ENCODE data around the gene IFNG-AS1.

Gene IFNG-AS1

DNA sequence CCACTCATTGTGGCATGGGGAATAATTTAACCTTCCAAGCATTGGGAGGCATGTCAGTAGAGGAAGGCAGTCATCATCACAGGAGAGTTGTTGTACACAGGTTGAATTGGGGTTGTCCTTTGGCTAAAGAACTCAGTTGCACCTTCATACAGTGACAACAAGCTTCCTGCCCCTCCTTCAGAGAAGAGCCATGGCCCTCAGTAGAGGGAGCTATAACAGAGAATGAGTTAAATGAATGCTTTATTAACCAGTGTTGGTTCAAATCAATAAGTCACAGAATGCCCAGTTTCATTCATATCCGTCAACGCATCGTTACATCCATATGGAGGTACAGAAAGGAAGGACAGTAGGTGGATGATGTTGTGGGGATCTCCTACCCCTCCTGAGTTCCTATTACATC is 4.8 kb downstream of the IFNG-AS1 start:
- Mint-ChIP-seq H3K4me3 (no peak overlapping the region), H3K9me3 (no peaks in the 10 kb centered on the region), H3K36me3 (ENCODE audit: low read depth) (no peaks in the 10 kb centered on the region), H3K27ac (no peak overlapping the region), H3K4me1 (no peaks in the 10 kb centered on the region), H3K27me3 (ENCODE audit: low read depth) (no peaks in the 10 kb centered on the region)
- TF ChIP-seq, protein P1, sequence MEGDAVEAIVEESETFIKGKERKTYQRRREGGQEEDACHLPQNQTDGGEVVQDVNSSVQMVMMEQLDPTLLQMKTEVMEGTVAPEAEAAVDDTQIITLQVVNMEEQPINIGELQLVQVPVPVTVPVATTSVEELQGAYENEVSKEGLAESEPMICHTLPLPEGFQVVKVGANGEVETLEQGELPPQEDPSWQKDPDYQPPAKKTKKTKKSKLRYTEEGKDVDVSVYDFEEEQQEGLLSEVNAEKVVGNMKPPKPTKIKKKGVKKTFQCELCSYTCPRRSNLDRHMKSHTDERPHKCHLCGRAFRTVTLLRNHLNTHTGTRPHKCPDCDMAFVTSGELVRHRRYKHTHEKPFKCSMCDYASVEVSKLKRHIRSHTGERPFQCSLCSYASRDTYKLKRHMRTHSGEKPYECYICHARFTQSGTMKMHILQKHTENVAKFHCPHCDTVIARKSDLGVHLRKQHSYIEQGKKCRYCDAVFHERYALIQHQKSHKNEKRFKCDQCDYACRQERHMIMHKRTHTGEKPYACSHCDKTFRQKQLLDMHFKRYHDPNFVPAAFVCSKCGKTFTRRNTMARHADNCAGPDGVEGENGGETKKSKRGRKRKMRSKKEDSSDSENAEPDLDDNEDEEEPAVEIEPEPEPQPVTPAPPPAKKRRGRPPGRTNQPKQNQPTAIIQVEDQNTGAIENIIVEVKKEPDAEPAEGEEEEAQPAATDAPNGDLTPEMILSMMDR (IDR thresholded peaks at IDR 0.05; ENCODE audit: unreplicated experiment in 3 of 3): no peak

DNA sequence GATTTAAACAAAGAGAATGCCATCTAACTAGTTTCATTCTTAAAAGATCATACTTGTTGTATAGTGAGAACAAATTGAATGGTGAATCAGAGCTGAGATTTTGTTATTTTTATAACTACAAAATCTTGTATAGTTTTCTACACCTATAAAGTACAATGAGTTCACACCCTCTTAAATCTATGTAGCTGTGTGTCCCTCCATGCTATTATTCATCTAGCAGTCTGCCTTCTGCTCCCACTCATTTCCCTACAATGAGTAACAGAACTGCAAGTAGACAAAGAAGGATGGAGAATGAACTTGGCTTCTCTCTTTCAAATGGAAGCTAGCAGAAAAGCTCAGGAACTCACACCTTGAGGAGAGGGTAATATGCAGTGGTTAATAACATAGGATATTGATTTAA is 7.1 kb downstream of the IFNG-AS1 start:
- TF ChIP-seq, protein P1 (IDR thresholded peaks at IDR 0.05; ENCODE audit: unreplicated experiment in 3 of 3): no peak
- Mint-ChIP-seq H3K27ac (no peak overlapping the region), H3K4me3 (no peak overlapping the region), H3K4me1 (no peaks in the 10 kb centered on the region), H3K36me3 (ENCODE audit: low read depth) (no peaks in the 10 kb centered on the region), H3K27me3 (ENCODE audit: low read depth) (no peaks in the 10 kb centered on the region), H3K9me3 (no peaks in the 10 kb centered on the region)

DNA sequence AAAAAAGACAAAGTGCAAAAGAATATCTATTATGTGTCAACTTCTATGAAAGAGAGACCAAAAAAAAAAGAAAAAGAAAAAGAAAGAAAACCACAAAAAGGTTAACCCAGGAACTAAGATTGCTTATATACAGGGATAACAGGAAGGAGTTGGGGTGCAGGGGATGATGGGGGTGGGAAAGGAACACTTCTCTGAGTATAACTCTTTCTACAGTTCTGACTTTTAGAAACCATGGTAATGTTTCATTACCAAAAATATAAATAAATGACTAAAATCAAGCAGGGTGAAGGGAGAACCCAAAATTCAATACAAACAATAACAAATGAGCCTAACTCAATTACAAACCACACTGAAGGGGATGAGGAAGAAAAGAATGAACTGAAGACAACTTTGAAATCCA is 9.1 kb downstream of the IFNG-AS1 start:
- H3K27me3 Mint-ChIP-seq (ENCODE audit: low read depth): no peaks in the 10 kb centered on the region
- no peaks in the 10 kb centered on the region for H3K9me3 Mint-ChIP-seq
- H3K4me1 Mint-ChIP-seq: no peaks in the 10 kb centered on the region
- TF ChIP-seq, protein P1 (IDR thresholded peaks at IDR 0.05; ENCODE audit: unreplicated experiment in 3 of 3): no peak
- H3K27ac Mint-ChIP-seq: no peak overlapping the region
- H3K4me3 Mint-ChIP-seq: no peak overlapping the region
- H3K36me3 Mint-ChIP-seq (ENCODE audit: low read depth): no peaks in the 10 kb centered on the region

- no peaks in the 10 kb centered on the region for H3K27me3 Mint-ChIP-seq (ENCODE audit: low read depth)
- no peaks in the 10 kb centered on the region for H3K36me3 Mint-ChIP-seq (ENCODE audit: low read depth)
- H3K4me1 Mint-ChIP-seq: no peaks in the 10 kb centered on the region
- H3K9me3 Mint-ChIP-seq: peaks cover 2% of the 10 kb centered on the region
- TF ChIP-seq, protein P1 (IDR thresholded peaks at IDR 0.05; ENCODE audit: unreplicated experiment in 3 of 3): no peak
- H3K4me3 Mint-ChIP-seq: no peak overlapping the region
- no peak overlapping the region for H3K27ac Mint-ChIP-seq
Observed at GRCh38 chr12:67999244-67999643, 10.0 kb downstream of the IFNG-AS1 start.

DNA sequence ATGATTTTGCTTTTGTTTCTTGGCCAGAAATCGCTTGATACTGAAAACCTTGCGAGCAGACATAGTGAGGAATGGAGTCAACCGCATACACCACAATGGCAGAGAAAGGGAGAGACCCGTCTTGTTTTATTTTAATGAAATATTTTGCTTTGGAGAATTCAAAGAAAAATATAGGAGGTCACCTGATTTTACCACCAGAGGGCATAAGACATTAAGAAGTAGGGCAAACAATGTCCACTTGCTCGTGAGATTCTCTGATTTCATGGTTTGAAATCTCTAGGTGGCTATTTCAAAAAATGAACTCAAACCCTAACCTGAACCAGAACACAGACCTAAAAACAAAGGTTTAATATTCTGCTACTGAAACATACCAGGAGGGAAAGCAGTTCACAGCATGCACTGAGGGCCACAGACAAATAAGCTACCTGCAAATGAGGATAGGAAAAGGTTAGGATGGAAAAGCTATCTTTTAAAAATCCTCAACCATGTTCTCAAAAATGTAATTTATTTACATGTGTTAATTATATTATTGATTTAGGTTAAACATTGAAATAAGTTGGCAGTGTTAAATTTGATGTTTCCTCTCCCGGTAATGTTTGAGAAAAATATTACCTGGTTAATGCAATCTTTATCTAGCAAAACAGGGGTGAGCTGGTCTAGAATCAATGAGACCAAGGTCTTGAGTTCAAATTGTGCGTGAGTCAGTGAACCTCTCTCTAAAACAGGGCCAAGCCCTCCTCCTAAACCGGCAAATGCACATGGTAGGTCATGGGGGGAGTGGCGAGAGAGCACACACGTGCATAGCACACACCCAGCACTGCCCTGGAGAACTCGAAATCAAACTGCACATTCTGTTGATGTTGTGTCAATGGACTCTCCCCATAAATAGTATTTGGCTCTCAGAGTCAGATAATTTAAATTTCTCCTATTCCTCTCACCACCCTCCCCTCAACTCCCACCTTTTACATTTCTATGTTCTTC is 12.5 kb downstream of the IFNG-AS1 start:
- no peaks in the 10 kb centered on the region for H3K36me3 Mint-ChIP-seq (ENCODE audit: low read depth)
- no peak overlapping the region for H3K27ac Mint-ChIP-seq
- TF ChIP-seq, protein P1 (IDR thresholded peaks at IDR 0.05; ENCODE audit: unreplicated experiment in 3 of 3): peak in 2 of 3 experiments; percentile 23 to 39
- no peaks in the 10 kb centered on the region for H3K4me1 Mint-ChIP-seq
- peaks cover 9% of the 10 kb centered on the region for H3K9me3 Mint-ChIP-seq
- H3K27me3 Mint-ChIP-seq (ENCODE audit: low read depth): no peaks in the 10 kb centered on the region
- no peak overlapping the region for H3K4me3 Mint-ChIP-seq

DNA sequence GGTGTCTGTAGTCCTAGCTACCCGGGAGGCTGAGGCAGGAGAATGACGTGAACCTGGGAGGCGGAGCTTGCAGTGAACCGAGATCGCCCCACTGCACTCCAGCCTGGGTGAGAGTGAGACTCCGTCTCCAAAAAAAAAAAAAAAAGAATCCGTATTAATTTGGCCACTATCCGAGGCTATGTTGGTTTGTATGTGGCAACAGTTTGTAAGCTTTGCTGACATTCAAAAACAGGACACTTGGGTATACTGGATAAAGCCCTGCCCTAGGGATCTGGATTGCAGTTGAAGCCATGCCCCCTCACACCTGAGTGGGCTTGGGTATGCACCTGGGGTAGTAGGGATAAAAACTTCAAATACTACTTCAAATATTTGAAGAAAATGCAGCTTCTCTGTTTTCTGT is 14.5 kb downstream of the IFNG-AS1 start:
- H3K27ac Mint-ChIP-seq: no peak overlapping the region
- H3K36me3 Mint-ChIP-seq (ENCODE audit: low read depth): no peaks in the 10 kb centered on the region
- no peaks in the 10 kb centered on the region for H3K27me3 Mint-ChIP-seq (ENCODE audit: low read depth)
- peaks cover 5% of the 10 kb centered on the region for H3K4me1 Mint-ChIP-seq
- H3K9me3 Mint-ChIP-seq: peaks cover 9% of the 10 kb centered on the region
- H3K4me3 Mint-ChIP-seq: no peak overlapping the region
- TF ChIP-seq, protein P1 (IDR thresholded peaks at IDR 0.05; ENCODE audit: unreplicated experiment in 3 of 3): no peak
